HG03280 (cell line): ENCODE results near the gene THAP9.
"Not testable (repeated sequence)": the region's sequence is repeated elsewhere in the genome, so short reads cannot be mapped to it uniquely, and the experiment has no call there.

Experiments used
- ATAC-seq: cut with Tn5 transposase; IDR thresholded peaks from one replicate; pipeline ENCODE4 v1.9.1; 2021; ENCODE audit warnings: mild to moderate bottlenecking, moderate library complexity; ENCODE audit not compliant: unreplicated experiment

The THAP9 gene

GRCh38 chr4:82900411-82901182 is at the start of gene THAP9:
TSS of gene THAP9 (plus strand) at chr4:82900735. CDS start at chr4:82900803, 68 bp downstream.
- ATAC-seq, result peak; percentile 92

- no peak for ATAC-seq
These were observed 49.2 kb upstream of the THAP9 start for GRCh38 chr4:82851318-82851717.

- no peak for ATAC-seq
These were observed 48.4 kb upstream of the THAP9 start for GRCh38 chr4:82851885-82852750.

GRCh38 chr4:82852751-82853285 is 47.7 kb upstream of the THAP9 start:
- ATAC-seq, result no peak

GRCh38 chr4:82860487-82860886 is 40.0 kb upstream of the THAP9 start:
- not testable (repeated sequence) for ATAC-seq

- no peak for ATAC-seq
These were observed 39.0 kb upstream of the THAP9 start for GRCh38 chr4:82861529-82861928.

GRCh38 chr4:82864336-82864979 is 36.1 kb upstream of the THAP9 start:
- ATAC-seq, result no peak

GRCh38 chr4:82865592-82865991 is 34.9 kb upstream of the THAP9 start:
- no peak for ATAC-seq

- ATAC-seq, result not testable (repeated sequence)
These were observed 34.5 kb upstream of the THAP9 start for GRCh38 chr4:82866033-82866432.

GRCh38 chr4:82866706-82867385 is 33.7 kb upstream of the THAP9 start:
- no peak for ATAC-seq

GRCh38 chr4:82868572-82868971 is 32.0 kb upstream of the THAP9 start:
- no peak for ATAC-seq

GRCh38 chr4:82885410-82885809 is 15.1 kb upstream of the THAP9 start:
- no peak for ATAC-seq

GRCh38 chr4:82886147-82886942 is 14.2 kb upstream of the THAP9 start:
- no peak for ATAC-seq

- ATAC-seq, result no peak
These were observed 11.2 kb upstream of the THAP9 start for GRCh38 chr4:82889287-82889686.

GRCh38 chr4:82890528-82890900 is 10.0 kb upstream of the THAP9 start:
- peak; percentile 0 for ATAC-seq

GRCh38 chr4:82890901-82891706 is 9.4 kb upstream of the THAP9 start, which contains the start of gene SEC31A:
TSS of gene SEC31A (minus strand) at chr4:82891153. CDS start at chr4:82881936, 9,217 bp downstream.
- peak; percentile 90 for ATAC-seq

- ATAC-seq, result no peak
These were observed 8.6 kb upstream of the THAP9 start for GRCh38 chr4:82891707-82892466.

GRCh38 chr4:82892467-82892802 is 8.1 kb upstream of the THAP9 start:
- no peak for ATAC-seq
